Spleen (tissue), 11 donors: ENCODE measurements around the gene STEAP1B. TPM values are rescaled to one million over a fixed set of nuclear protein-coding genes. Genes with fewer than 3 reads are reported as not detected.

Experiments
- DNase-seq: peaks from one replicate; pipeline ENCODE4 v3.0.0-alpha.2; 2020
- H3K27ac ChIP-seq, 8 donors: fragments of 200-600 bp; sonication (generic) in 7 of 8; 1 replicate in 4 of 8; 2 replicates in 4 of 8; pipeline versions ENCODE4 v1.5.0 to v1.8.0; 2016 to 2021; ENCODE audit warnings: inconsistent platforms in 4 of 8, mild to moderate bottlenecking in 4 of 8, moderate library complexity in 1 of 8
- H3K27me3 ChIP-seq, 7 donors: fragments of 200-600 bp; sonication (generic) in 6 of 7; replicated peaks in 1 of 7; 1 replicate in 4 of 7; 2 replicates in 3 of 7; pipeline versions ENCODE4 v1.5.0 to v1.8.0; 2016 to 2021; ENCODE audit warnings: inconsistent platforms in 3 of 7, mild to moderate bottlenecking in 1 of 7
- H3K36me3 ChIP-seq, 6 donors: fragments of 200-600 bp; sonication (generic) in 5 of 6; 1 replicate in 4 of 6; 2 replicates in 2 of 6; pipeline versions ENCODE4 v1.5.0 to v1.8.0; 2016 to 2021; ENCODE audit warnings: inconsistent platforms in 2 of 6
- H3K4me1 ChIP-seq, 6 donors: fragments of 200-600 bp; sonication (generic) in 5 of 6; 1 replicate in 3 of 6; 2 replicates in 3 of 6; pipeline versions ENCODE4 v1.5.0 to v1.8.0; 2016 to 2021; ENCODE audit warnings: inconsistent platforms in 3 of 6
- H3K4me3 ChIP-seq, 8 donors: fragments of 200-600 bp; sonication (generic) in 7 of 8; 1 replicate in 4 of 8; 2 replicates in 4 of 8; pipeline versions ENCODE4 v1.5.0 to v1.8.0; 2016 to 2021; ENCODE audit warnings: inconsistent platforms in 4 of 8, mild to moderate bottlenecking in 4 of 8, moderate library complexity in 2 of 8
- H3K9me3 ChIP-seq, 8 donors: fragments of 200-600 bp; sonication (generic) in 7 of 8; 1 replicate in 4 of 8; 2 replicates in 4 of 8; pipeline versions ENCODE4 v1.5.0 to v1.8.0; 2016 to 2021; ENCODE audit warnings: inconsistent platforms in 4 of 8
- POLR2A ChIP-seq, 3 donors: fragments of 450-650 bp; IDR thresholded peaks; one replicate each; pipeline ENCODE4 v1.5.1; 2017; ENCODE audit warnings: antibody characterized with exemption in 3 of 3, mild to moderate bottlenecking in 1 of 3
- POLR2AphosphoS5 ChIP-seq, 3 donors: sonication (generic); formaldehyde crosslinking; IDR thresholded peaks; one replicate each; pipeline ENCODE4 v1.5.1; 2017; ENCODE audit warnings: antibody characterized with exemption in 3 of 3
- WGBS, 5 donors: extraction: QIAGEN DNeasy Blood & Tissue Kit in 3 of 5; methylation state at CpG; one replicate each; pipeline versions ENCODE4 v1.1.5 to v1.1.7; 2013 to 2018; 5-methylcytosine and 5-hydroxymethylcytosine counted together
- intact Hi-C: fragments of 100-400 bp; cut with DNase I; formaldehyde crosslinking; loops from one replicate; pipeline ENCODE4 v1.15.0; 2023; ENCODE audit warnings: low total_unique reads
- polyA plus RNA-seq, 3 donors: library from polyadenylated mRNA; stranded (reverse); fragments of 200-250 nt; gene quantifications; one replicate each; pipeline ENCODE4 v1.2.1, GENCODE V29; 2013
- total RNA-seq, 7 donors: library from RNA; depleted of rRNA in 3 of 7; stranded (reverse); fragments of >200 nt in 3 of 7; fragmentation: NEBNext Ultra II Directional in 4 of 7; extraction: Animal tissue kit (Norgen Biotek cat#: 25700) in 4 of 7; gene quantifications; one replicate each; pipeline versions ENCODE4 v1.1.0 to v1.2.1, GENCODE V29; 2016 to 2021
- TF ChIP-seq, protein P1 (sequence below), 11 experiments: fragments of 200-600 bp in 7 of 11; fragments of 450-650 bp in 4 of 11; sonication (generic) in 4 of 11; IDR thresholded peaks in 8 of 11; conservative IDR thresholded peaks in 3 of 11; 1 replicate in 7 of 11; 2 replicates in 4 of 11; pipeline versions ENCODE4 v1.4.0 to v1.8.0; 2016 to 2021; ENCODE audit warnings: antibody characterized with exemption in 11 of 11, inconsistent platforms in 4 of 11, mild to moderate bottlenecking in 1 of 11
- donor health status: healthy with polysubstance abuse.
- donor health status: DM: no; HTN: no; CAD: no; lungs with moderate emphysema.
- donor health status: DM: no; HTN: no; CAD: no.
- donor health status: Bipolar disorder and iron deficiency.
- donor health status: healthy.
- donor health status: DM: no; HTN: no; CAD: no.
- donor health status: DM: yes; HTN: yes; CAD: no.

STEAP1B gene
- total and polyA plus RNA-seq, 10 donors, result 5.9 to 22.5 (median 12.9) TPM

DNA sequence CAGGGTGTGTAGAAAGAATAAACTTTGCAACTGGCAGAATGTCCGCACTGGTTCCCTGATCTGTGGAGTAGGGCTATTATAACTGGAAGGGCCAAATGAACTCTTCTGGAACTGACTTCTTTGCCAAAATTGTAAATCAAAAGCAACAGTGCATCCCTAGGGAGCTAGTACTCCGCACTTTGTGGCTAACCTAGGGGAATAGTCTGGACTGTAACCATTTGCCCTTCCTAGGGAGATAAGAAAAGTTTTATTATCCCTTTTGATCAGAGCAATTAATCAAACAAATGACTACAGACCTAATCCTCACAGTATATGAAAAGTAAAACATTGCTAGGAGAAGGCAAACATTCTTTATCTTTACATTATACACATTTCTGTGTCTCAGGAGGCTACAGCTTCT is 45.5 kb upstream of the STEAP1B start:
- Histone ChIP-seq H3K9me3 (no peaks in the 10 kb centered on the region), H3K27me3 (peaks cover 3 to 35% (median 10%) of the 10 kb centered on the region in 7 donors), H3K4me3 (no peak overlapping the region), H3K36me3 (no peaks in the 10 kb centered on the region), H3K4me1 (peaks cover 0 to 14% (median 11%) of the 10 kb centered on the region in 6 donors), H3K27ac (no peak overlapping the region)
- DNase-seq, result no peak
- WGBS, 5 donors, result 73 to 88% (median 85%) methylated on average over 2 of the region's 2 CpGs
- intact Hi-C loops, result no loop called here
- TF ChIP-seq POLR2A (IDR thresholded peaks at IDR 0.05), result no peak
- TF ChIP-seq, protein P1, sequence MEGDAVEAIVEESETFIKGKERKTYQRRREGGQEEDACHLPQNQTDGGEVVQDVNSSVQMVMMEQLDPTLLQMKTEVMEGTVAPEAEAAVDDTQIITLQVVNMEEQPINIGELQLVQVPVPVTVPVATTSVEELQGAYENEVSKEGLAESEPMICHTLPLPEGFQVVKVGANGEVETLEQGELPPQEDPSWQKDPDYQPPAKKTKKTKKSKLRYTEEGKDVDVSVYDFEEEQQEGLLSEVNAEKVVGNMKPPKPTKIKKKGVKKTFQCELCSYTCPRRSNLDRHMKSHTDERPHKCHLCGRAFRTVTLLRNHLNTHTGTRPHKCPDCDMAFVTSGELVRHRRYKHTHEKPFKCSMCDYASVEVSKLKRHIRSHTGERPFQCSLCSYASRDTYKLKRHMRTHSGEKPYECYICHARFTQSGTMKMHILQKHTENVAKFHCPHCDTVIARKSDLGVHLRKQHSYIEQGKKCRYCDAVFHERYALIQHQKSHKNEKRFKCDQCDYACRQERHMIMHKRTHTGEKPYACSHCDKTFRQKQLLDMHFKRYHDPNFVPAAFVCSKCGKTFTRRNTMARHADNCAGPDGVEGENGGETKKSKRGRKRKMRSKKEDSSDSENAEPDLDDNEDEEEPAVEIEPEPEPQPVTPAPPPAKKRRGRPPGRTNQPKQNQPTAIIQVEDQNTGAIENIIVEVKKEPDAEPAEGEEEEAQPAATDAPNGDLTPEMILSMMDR (IDR thresholded peaks at IDR 0.05 in 8 of 11, conservative IDR thresholded peaks at IDR 0.05 in 3 of 11), result no peak
- TF ChIP-seq POLR2AphosphoS5 (IDR thresholded peaks at IDR 0.05), result no peak

DNA sequence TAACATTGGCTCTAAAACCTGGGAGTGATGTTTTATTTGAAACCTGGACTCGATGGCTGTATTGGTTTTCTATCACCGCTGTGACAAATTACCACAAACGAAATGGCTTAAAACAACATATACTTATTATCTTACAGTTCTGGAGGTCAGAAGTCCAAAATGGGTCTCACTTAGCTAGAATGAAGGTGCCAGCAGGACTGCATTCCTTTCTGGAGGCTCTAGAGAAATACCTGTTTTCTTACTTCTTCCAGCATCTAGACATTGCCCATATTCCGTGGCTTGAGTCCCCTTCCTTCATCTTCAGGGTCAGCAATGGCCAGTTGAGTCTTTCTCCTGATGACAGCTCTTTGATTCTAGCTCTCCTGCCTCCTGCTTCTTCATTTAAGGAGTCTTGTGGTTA is 44.3 kb upstream of the STEAP1B start:
- peaks cover 0 to 22% (median 3%) of the 10 kb centered on the region in 7 donors for H3K27me3 ChIP-seq
- no peaks in the 10 kb centered on the region for H3K9me3 ChIP-seq
- WGBS, 5 donors, result 75 to 96% (median 90%) methylated on average over 4 of the region's 4 CpGs
- intact Hi-C loops, result no loop called here
- DNase-seq, result no peak
- no peak overlapping the region for H3K27ac ChIP-seq
- H3K4me3 ChIP-seq, result no peak overlapping the region
- no peaks in the 10 kb centered on the region for H3K36me3 ChIP-seq
- TF ChIP-seq POLR2A (IDR thresholded peaks at IDR 0.05), result no peak
- TF ChIP-seq, protein P1 (IDR thresholded peaks at IDR 0.05 in 8 of 11, conservative IDR thresholded peaks at IDR 0.05 in 3 of 11), result no peak
- TF ChIP-seq POLR2AphosphoS5 (IDR thresholded peaks at IDR 0.05), result no peak
- H3K4me1 ChIP-seq, result peaks cover 0 to under 1% (median 0%) of the 10 kb centered on the region in 6 donors

DNA sequence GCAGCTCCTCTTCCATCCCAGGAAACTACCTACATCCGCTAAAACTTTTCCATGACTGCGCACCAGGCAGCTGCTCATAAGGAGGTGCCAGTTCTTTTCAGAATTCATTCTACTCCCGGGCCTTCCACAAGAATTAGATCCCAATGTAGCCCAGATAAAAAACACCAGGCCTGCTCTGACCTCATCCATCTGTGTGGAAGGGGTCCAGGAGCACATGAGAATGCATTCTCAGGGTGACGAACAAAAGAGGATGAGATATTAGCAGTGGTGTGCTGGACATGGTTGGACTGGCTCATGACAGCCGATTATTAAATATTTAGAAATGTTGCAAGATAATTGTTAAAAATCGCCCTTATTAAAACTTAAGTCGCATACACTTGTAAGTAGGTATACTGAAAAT is 43.2 kb upstream of the STEAP1B start:
- 91 to 95% (median 93%) methylated on average over 7 of the region's 7 CpGs for WGBS, 5 donors
- intact Hi-C loops, result no loop called here
- Histone ChIP-seq H3K4me3 (no peak overlapping the region), H3K27ac (no peak overlapping the region), H3K27me3 (peaks cover 0 to 14% (median 0%) of the 10 kb centered on the region in 7 donors), H3K4me1 (no peaks in the 10 kb centered on the region), H3K9me3 (no peaks in the 10 kb centered on the region), H3K36me3 (no peaks in the 10 kb centered on the region)
- no peak for DNase-seq
- no peak for TF ChIP-seq POLR2A (IDR thresholded peaks at IDR 0.05)
- no peak for TF ChIP-seq POLR2AphosphoS5 (IDR thresholded peaks at IDR 0.05)
- TF ChIP-seq, protein P1 (IDR thresholded peaks at IDR 0.05 in 8 of 11, conservative IDR thresholded peaks at IDR 0.05 in 3 of 11), result no peak

DNA sequence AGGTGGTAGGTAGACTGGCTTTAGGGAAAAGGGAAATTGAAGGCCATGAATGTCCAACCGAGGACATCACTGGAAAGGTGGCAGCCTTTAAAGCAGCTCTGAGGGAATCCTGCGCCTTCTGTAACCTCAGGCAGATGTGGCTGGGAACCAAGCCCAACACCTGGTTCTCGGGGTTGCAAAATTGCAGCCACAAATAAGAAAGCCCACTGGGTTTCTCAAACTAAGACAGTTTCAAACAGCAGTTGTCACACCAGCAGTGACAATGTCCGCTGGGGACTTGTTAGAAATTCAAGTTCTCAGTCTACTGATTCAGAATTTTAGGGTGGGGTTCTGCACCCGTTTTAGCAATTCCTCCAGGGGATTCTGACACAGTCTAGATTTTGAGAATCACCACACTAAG is 42.7 kb upstream of the STEAP1B start:
- DNase-seq, result no peak
- no peak for TF ChIP-seq POLR2A (IDR thresholded peaks at IDR 0.05)
- TF ChIP-seq, protein P1 (IDR thresholded peaks at IDR 0.05 in 8 of 11, conservative IDR thresholded peaks at IDR 0.05 in 3 of 11), result no peak
- TF ChIP-seq POLR2AphosphoS5 (IDR thresholded peaks at IDR 0.05), result no peak
- Histone ChIP-seq H3K36me3 (no peaks in the 10 kb centered on the region), H3K9me3 (no peaks in the 10 kb centered on the region), H3K27ac (no peak overlapping the region), H3K4me1 (no peaks in the 10 kb centered on the region), H3K4me3 (no peak overlapping the region), H3K27me3 (peaks cover 0 to 14% (median 0%) of the 10 kb centered on the region in 7 donors)
- intact Hi-C loops, result no loop called here
- WGBS, 5 donors, result 73 to 90% (median 82%) methylated on average over 5 of the region's 5 CpGs
